GM15510 (cell line): ENCODE results near the gene FNDC3B.

Experiments used
- POLR2A ChIP-seq: IDR thresholded peaks from 3 replicates; pipeline ENCODE4 v1.6.1; 2011; ENCODE audit warnings: borderline replicate concordance; ENCODE audit not compliant: insufficient read length; ENCODE audit errors: extremely low read depth

Gene FNDC3B

DNA sequence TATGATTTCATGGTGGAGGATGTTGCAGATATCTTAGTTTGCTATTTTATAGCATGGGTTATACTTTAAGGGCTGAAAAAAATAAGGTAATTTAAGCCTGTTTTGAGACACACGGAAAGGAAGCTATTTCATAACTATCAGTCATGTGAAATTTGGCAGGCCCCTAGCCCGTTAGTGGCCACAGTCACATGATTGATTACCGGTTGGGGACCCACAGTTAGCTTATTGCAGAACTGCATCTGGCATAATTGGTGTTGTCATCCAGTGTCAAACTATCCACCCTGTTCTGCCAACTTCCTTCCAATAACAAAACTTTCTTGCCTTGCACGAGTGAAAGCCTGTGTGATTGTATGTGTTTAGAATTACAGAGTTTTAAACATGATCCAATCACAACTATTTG is 35.2 kb downstream of the FNDC3B start:
- no peak for TF ChIP-seq POLR2A

DNA sequence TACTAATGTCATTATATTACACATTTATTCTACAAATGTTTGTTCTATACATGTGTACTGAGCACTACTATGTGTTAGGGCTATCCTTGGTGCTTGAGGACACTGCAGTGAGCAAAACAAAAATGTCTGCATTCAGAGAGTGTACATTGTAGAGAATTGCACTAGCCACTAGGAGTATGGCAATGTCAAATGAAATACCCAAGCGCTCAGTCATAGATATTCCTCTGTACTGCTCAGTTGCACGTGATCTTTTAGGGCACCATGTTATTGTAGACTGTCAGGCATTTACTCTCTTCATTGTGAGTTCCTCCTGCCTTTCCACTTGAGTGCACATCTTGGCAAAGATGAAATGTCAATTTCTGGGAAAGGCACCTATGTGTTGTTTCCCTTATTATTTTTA is 36.8 kb downstream of the FNDC3B start:
- no peak for TF ChIP-seq POLR2A

DNA sequence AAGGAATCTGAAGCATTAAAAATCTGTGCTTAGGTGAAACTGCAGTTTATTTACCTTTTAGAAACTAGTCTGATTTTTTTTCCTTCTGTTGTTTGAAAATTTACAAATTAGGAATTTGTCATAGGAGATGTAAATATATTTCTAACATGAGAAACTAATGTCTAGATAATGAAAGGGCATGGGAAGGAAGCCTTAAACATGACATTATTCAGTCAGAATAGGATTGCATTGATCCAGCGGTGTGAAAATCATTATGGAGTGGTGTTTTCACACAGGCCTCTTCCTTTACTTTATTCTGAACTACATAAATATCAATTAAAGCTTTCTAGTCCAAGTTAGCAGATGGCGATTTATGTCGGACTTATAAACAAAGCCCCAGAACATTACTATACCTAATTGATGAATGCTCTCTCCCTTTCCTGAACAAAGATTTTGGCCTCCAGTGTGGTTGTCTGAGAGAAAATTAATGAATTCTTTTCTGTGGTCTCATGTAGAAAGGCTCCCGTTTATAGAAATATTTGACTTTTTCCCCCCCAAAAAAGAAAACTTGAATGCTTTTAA is 37.9 kb downstream of the FNDC3B start:
- TF ChIP-seq POLR2A: no peak

DNA sequence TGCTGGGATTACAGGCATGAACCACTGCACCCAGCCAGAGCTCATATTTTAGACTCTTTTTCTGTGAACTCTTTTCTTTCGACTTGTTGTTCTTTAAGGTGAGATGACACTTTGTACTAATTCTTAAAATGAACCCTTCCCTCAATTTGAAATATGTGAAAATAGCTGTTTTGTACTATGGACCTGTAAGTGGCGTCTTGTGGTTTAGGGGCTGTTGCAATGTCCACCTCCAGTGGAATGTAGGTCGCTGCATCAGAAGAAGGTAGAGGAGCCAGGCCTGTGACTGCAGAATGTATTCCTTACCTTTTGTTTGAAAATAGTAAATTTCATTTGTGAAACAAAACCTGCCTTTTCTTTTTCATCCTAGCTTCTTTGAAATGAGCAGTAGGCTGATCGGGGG is 38.9 kb downstream of the FNDC3B start:
- TF ChIP-seq POLR2A: no peak

DNA sequence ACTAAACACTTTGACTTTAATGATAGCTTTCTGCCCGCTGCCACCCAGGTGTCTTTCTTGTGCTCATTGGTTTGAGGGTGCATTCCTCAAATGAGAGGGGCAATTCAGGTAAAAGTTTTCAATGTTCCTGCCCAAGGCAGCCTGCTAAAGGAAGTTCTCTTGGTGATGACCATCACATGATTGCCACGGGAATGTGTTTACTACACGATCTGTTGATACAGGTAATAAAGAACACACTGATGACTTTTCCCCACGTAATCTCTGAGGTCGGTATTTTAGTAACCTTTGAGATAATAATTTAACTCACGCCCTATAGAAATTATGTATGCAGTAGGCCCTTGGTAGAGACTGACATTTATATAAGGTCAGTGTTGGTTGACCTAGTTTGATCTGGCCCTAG is 39.3 kb downstream of the FNDC3B start:
- no peak for TF ChIP-seq POLR2A

DNA sequence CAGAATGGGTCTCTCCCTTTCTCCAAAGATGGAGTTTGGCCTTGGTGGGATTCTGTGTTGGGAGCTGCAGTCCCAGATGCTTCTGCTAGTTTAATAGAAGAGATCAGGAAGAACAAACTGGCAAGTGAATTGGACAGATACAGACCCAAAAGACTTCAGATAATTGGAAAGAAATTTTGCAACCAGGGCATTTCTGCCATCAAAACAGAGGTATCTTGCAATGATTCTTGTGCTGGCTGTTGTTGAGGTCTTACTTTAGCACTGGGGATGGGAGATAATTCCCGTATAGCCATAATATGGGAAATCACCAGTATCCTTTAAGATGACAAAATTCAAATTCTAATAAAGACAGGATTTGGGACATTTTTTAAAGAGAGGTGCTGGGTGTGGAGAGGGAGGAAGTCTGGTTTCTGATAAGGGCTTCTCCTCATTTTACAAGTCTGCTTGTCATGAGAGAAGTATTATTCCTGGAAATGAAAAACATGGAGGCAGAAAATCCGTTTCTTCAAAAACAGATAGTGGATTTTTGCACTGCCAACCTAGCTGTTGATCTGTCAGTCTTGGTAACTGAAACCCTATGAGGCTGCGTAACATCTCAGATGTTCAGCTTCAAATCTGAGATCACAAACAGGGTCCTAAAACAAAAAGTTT is 40.1 kb downstream of the FNDC3B start:
- TF ChIP-seq POLR2A: no peak

DNA sequence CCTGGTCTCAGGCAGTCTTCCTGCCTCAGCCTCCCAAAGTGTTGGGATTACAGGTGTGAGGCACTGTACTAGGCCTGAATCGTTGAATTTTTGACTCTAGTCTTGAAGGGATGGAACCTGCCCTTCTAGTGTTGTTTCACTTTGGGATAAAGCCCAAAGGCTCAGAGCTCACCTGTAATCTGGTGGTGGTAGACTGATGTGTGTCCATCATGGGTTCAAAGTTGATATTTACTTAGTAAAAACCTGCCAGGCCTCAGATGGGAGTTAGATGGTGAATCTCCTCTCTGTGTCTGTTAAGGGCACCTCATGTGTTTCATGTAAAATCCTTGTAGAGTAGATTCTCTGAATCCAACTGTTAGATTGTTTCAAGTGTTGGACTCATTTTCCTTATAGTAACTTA is 41.1 kb downstream of the FNDC3B start:
- TF ChIP-seq POLR2A: no peak

DNA sequence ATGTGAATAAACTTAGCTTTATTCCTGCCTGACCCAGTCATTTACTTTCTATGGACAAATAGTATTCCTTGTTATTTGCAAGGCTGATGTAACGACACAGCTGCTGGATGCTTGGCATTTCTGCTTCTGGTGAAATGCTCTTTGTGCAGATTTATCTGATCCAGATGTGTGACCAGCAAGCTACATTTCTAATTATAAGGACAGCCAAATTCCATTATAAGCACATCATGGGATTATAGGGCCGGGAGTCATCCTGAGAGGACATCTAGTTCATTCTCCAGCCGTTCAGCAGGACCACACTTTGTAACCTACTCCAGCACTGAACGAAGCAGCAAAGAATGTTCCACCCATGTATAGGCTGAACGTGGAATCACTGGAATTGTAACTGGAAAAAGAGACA is 42.9 kb downstream of the FNDC3B start:
- TF ChIP-seq POLR2A: no peak

DNA sequence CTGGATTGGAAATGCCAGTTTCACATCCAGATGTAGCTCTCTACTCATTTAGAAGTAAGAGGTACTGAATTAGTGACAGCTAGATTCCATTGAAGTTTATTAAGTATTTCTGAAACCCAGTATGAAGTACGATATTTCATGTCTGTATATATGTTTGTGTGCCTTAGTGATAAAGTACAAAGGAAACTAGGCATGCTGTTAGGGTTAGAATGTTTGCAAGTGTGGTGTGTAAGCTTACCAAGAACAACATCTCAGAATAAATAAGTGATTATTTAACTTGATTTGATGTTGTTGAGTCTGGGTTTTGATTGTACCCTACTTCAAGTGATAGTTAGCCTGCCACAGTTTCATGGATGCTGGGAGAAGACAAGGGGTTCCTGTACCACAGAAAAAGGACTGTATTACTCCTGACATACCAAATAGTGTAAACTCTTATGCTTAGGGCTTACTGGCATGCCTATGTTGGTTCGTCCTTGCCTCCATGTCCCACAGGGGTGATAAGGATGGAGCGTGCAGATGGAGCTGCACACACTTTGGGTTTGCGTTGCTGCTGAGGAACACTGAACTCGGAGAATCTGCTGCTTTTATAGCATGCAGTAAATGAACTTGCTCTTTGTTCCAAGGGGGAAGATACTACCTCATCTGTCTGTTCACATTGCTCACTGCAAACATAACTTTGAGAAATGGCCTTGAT is 43.6 kb downstream of the FNDC3B start:
- TF ChIP-seq POLR2A: no peak

DNA sequence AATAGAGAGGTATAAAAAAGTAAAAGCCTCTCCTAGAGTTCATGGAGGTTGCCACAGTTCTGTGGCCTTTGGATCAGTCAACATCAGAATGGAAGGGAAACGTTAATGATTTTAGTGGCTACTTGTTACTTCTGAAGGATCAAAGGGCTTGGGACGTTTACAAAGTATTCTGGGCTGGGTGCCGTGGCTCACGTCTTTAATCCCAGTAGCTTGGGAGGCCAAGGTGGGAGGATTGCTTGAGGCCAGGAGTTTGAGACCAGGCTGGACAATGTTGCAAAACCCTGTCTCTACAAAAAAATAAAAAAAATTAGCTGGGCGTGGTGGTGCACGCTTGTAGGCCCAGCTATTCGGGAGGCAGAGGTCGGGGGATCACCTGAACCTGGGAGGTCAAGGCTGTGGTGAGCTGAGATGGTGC is 44.6 kb downstream of the FNDC3B start:
- no peak for TF ChIP-seq POLR2A

DNA sequence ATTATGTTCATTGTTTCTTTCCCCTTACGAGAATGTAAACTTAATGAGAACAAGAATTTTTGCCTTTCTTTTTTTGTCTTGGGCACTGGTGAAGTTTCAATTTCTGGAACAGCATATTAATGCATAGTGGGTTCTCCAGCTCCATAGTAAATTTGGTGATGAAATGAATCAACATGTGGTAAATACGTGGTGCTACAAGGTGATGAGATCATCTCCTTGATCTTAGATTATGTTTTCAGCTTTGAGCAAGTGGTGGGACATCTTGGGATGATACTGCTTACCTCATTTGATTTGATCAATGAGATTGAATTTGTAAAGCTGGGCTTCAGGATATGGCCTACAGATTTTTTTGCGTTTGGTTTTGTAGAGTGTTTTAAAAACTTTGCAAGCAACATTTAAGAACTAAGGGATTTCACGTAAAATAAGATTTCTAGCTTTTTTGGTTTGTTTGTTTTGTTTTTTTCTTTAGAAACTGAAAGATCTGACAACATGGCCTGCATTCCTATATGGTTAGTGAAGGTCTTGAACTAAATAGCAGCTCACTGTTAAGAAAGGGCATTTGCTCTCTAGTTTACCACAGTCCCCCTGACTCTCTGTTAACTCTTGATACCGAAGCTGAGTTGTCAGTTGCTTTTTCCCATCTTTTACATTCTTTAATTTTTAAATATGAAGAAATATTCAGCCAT is 45.6 kb downstream of the FNDC3B start:
- TF ChIP-seq POLR2A: no peak

DNA sequence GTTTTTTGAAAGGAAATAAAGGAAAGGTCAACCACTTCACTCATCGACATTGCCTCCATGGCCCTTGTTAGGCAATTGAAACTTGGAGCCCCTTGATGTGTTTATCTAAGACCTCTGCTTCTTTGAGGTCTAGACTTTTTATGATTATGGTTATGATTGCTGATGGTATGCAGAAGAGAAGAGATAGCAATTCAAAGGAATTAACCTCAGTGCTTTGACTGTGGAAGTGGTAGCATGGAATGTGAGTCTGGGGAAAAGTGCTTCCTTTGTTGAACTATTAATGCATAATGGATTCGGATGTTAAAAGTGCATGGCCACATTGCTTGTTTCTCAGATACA is 46.1 kb downstream of the FNDC3B start:
- no peak for TF ChIP-seq POLR2A

DNA sequence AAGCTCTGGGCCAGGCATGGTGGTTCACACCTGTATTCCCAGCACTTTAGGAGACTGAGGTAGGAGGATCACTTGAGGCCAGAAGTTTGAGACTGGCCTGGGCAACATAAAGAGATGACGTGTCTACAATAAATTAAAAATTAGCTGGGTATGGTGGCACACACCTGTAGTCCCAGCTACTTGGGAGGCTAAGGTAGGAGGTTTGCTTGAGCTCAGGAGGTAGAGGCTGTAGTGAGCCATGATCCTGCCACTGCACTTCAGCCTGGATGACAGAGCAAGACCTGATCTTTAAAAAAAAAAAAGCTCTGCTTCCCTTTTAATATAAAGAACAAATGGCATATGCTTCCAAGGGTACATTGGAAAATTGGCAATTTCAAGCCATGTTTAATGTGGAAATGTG is 46.7 kb downstream of the FNDC3B start:
- no peak for TF ChIP-seq POLR2A

DNA sequence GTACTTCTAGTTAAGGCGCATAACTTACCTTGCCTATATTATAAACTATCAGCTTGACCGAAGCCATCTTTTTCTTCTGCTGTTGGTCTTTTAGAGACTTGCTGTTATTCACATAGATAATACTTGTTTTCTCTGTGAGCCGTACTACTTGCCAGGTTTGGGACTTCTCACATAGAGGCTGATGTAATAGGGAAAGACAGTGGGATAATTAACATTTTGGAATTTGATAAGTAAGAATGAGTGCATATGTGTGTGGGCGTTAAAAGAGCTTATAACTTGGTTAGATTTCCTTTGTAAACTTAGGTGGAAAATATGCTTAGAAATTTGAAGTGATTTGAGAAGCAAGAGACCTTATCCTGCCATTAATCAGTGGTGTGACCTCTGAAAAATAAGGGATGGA is 47.8 kb downstream of the FNDC3B start:
- TF ChIP-seq POLR2A: no peak
